Measurements from ENCODE around the gene LRMDA.

Gene LRMDA

GRCh38 chr10:76257816-76258215 is 826.4 kb downstream of the LRMDA start:
- no peak for DNase-seq

GRCh38 chr10:76265441-76266113 is 834.2 kb downstream of the LRMDA start:
- DNase-seq, result no peak

- DNase-seq, result no peak
Observed at GRCh38 chr10:76268530-76268929, 837.1 kb downstream of the LRMDA start.

- DNase-seq, result no peak
Observed at GRCh38 chr10:76268954-76269353, 837.5 kb downstream of the LRMDA start.

- no peak for DNase-seq
Observed at GRCh38 chr10:76270464-76270863, 839.0 kb downstream of the LRMDA start.

GRCh38 chr10:76274933-76275332 is 843.5 kb downstream of the LRMDA start:
- no peak for DNase-seq

GRCh38 chr10:76278811-76279460 is 847.5 kb downstream of the LRMDA start:
- no peak for DNase-seq

GRCh38 chr10:76281659-76282058 is 850.2 kb downstream of the LRMDA start:
- no peak for DNase-seq

GRCh38 chr10:76282061-76283025 is 850.9 kb downstream of the LRMDA start:
- no peak for DNase-seq

- DNase-seq, result no peak
Observed at GRCh38 chr10:76284351-76284750, 852.9 kb downstream of the LRMDA start.

- no peak for DNase-seq
Observed at GRCh38 chr10:76285012-76285411, 853.6 kb downstream of the LRMDA start.

GRCh38 chr10:76285515-76285914 is 854.1 kb downstream of the LRMDA start:
- DNase-seq, result no peak

GRCh38 chr10:76286536-76286935 is 855.1 kb downstream of the LRMDA start:
- no peak for DNase-seq

- DNase-seq, result no peak
Observed at GRCh38 chr10:76287856-76288255, 856.4 kb downstream of the LRMDA start.

- no peak for DNase-seq
Observed at GRCh38 chr10:76291175-76291574, 859.8 kb downstream of the LRMDA start.

- DNase-seq, result no peak
Observed at GRCh38 chr10:76291885-76292284, 860.5 kb downstream of the LRMDA start.

GRCh38 chr10:76296957-76297356 is 865.5 kb downstream of the LRMDA start:
- no peak for DNase-seq

GRCh38 chr10:76297358-76297757 is 865.9 kb downstream of the LRMDA start:
- DNase-seq, result no peak

GRCh38 chr10:76297780-76298281 is 866.4 kb downstream of the LRMDA start:
- no peak for DNase-seq

GRCh38 chr10:76298329-76298728 is 866.9 kb downstream of the LRMDA start:
- DNase-seq, result no peak

GRCh38 chr10:76299501-76299900 is 868.1 kb downstream of the LRMDA start:
- no peak for DNase-seq

- no peak for DNase-seq
Observed at GRCh38 chr10:76301211-76301610, 869.8 kb downstream of the LRMDA start.

GRCh38 chr10:76301950-76302349 is 870.5 kb downstream of the LRMDA start:
- DNase-seq, result peak in 1 of 2 experiments; percentile 5

Measured in NCI-H446 (cell line).